SW480 (cell line): Measurements from ENCODE around the gene SLC8A2.

Source experiments
- DNase-seq: peaks from one replicate; pipeline ENCODE4 v3.0.0-alpha.2; 2016; ENCODE audit warnings: low spot score

Gene SLC8A2

DNA sequence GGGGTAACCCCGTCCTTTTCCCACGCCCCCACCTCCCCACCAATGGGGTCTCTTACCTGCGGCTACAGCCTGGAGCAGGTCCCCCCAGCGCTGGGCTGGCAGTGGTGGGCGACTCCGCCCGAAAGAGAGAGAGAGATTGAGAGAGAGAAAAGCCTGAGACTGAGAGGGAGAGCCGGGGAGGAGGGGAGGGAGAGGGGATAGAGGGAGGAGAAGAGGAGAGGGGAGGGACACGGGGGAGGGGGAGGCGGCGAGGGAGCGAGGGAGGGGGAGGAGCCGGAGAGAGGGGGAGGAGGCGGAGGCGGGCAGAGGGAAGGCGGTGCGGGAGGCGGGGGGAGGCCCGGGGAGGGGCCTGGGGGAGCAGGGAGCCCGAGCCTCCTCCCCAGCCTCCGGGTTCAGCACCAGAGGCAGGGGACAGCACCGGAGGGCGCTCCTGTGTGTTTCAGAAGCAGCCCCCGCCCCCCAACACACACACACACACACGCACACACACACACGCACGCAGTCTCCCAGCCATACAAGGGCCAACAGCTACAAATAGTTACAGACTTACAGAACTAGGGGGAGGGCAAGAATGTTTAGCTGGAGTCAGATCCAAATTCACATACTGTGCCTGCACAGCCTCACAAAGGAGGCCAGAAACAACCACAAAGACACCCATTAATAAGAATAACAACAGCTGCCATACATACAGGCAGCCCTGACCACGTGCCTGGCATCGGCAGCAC is at the start of gene SLC8A2:
Gene SLC8A2, minus strand, starts transcription at position 161 of the 725 bp plus-strand sequence. CDS start 5,490 bp downstream, outside the sequence.
- peak; percentile 62 for DNase-seq

GRCh38 chr19:47520839-47521238 is 49.1 kb upstream of the SLC8A2 start:
- DNase-seq, result no peak

DNA sequence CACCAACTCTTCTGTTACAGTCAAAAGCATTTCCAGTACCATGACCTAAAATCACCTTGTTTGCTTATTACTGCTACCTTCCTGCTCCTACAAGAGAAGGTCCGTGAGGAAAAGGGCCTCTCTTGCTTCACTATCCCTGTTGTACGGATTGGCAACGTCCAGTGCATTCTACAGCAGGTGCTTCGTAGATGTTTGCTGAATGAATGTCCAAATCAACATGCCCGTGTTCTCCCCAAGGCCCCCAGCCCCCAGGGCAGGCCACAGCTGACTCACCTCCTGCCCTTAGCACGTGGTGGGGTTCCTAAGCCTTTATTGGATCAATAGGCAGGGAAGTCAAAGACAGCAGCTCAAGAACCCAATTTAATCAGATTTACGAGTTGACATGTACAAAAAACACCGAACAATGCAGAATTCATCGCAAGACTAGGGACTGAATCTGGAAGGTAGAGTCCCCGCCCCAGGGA is 48.7 kb upstream of the SLC8A2 start:
- DNase-seq, result no peak

- no peak for DNase-seq
Observed at GRCh38 chr19:47518854-47519253, 47.2 kb upstream of the SLC8A2 start.

- no peak for DNase-seq
Observed at GRCh38 chr19:47518139-47518538, 46.4 kb upstream of the SLC8A2 start.

DNA sequence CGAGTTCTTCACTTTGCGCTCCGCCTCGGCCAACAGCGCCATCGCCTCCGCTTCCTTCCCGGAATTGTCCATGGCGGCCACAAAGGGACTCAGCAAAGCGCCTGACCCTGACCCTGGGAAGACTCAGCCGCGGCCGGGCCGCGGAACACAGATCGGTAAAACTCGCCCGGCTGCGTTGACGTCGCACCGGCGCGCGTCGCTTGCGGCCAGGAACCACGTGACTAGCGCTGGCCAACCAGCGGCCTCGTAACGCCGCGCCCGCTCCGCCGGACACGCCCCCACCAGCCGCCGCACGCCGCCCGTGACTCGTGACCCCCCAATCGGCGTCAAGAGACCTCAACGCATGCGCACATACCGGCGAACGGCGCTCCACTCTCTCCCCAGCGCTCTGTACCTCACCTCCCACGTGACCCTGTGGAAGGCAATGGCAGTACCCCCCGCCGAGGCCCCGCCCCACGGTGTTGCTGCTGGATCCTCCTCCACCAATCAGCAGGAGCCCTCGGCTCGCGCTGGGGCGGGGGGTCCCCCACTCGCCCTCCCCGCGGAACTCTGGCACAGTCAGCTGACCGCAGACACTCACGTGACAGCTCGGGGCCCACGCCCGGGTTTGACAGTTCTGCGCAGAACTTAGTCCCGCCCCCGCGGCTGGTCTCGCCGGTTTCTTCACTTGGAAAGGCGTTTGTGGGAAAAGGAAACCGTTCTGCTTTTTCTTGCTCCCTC is 43.3 kb upstream of the SLC8A2 start, which contains the start of gene NAPA:
Gene NAPA, minus strand, starts transcription at position 195 of the 720 bp plus-strand sequence. Its CDS starts 123 bp downstream, at position 72.
- DNase-seq, result peak; percentile 100

DNA sequence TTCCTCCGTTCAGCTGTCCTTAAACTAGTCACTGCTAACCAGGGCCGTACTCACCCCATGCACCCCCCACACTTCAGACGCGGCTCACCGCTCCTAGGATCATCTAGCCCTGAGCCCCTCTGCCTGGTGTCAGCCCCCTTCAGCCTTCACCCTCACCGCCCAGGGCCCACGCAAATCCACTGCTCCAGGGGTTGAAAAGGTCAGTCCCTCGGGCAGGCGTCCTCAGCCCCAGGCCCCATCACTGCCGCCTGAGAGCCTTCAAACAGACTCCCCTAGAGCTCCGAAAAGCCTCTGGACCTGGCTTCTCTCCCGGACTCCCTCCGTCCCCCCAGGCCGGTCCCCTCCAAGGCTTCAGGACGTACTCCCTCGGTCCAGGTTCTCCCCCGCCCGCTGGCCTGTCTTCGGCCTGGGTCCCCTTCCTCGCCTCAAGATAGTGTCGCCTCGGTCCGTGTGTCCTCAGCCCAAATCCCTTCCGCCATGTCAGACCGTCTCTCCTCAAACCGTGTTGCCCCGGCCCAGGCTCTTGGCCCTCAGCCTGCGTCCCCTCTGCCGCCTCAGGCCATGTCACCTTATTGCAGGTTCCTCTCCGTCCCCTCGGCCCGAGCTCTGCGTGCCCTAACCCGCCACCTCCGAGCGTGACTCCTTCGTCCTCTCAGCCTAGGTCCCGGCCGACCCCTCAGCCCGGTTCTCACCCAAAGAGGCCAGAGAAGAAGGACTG is 42.6 kb upstream of the SLC8A2 start:
- no peak for DNase-seq

DNA sequence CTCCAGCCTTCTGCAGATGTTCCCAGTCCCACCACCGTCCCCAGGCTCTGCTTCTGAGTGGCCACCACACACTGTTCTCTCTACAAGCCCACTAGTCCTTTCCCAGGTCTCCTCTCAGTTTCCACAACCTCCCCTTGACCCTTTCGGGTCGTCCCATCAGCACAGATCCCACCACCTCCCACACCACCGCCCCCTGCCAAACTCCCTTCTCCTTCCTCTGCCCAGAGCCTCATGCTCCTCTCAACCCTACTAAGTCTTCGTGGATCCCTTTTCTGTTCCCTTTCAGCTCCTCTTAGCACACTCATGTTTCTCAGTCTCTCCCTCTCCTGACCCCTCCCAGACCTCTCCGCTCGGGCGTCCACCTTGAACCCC is 41.2 kb upstream of the SLC8A2 start:
- DNase-seq, result no peak

DNA sequence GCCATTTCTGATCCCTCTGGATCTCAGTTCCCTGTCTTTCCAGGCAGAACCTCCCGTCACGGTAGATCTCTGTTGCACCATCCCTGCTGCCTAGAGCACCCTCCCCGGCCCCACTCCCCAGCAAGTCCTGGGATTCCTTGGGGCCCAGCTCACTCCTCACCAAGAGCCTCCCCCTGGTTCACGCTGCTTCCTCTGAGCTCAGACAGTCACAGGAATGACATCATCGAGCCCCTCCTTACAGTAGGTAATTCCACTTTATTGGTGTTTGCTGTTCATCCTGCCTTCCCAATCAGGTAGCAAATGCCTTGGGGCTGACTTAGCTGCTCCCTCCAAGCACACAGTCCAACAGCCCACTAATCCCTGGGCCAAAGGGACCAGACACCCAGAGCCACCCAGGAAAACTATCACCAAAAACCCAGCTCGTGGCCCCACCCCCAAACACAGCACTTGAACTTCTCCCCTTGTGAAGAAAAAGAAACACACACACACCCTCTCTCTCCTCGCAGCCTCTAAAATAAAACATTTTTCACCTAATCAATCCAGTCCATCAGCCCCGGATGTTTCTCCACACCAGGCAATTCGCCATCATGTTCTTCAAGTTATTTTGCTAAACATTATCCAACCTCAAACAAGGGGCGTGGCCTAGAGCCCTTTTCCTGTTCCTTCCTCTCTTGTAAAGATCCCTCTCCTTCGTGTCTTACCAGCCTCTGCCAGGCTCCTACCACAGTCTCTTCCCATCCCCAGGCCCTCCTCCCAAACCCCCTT is 40.7 kb upstream of the SLC8A2 start:
- DNase-seq, result no peak

- DNase-seq, result no peak
Observed at GRCh38 chr19:47511681-47512080, 40.0 kb upstream of the SLC8A2 start.

GRCh38 chr19:47511128-47511517 is 39.4 kb upstream of the SLC8A2 start:
- no peak for DNase-seq

DNA sequence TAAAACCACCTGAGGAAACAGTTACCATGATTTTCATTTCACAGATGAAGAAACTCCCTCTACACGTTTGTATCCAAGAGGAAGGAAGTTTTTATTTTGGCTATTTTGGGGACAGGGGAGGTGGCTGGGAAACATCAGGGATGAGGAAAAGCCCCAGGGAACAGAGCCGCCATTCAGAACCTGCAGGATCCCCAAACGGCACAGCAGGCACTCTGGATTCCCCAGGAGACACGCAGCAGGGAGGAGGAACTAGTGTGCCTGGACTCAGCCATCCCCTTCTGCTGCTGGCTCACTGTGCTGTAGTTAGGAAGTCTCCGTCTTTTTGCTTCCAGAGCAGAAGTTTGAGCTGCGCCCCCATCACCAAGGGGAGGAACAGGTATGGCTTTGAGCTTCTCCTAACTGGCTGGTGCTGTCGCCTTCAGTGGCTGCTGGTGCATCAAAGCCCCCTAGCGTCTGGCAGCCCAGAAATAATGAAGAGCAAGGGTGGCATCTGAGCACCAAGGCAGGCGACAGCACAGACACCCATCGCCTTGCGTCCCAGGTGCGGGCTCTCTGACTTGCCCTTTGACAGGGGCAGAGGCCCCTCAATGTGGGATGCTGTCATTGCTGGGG is 38.9 kb upstream of the SLC8A2 start:
- no peak for DNase-seq

DNA sequence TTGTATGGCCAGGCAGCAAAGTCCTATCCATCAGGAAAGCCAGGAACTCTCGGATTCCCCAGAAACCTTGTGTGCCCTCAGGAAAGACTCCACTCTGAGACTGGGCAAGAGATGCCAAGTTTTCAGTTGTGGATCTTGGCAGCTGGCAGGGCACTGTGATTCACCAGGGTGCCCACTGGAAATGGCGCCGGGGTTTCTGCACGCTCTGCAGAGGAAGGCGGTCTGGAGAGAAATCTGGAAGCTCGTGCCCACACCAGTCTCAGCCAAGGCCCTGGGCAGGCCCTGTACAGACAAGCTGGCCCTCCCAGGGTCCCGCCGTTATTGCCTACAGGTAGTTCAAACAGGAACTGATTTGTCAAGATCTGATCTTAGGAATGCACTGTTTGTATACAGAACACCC is 38.3 kb upstream of the SLC8A2 start:
- no peak for DNase-seq

DNA sequence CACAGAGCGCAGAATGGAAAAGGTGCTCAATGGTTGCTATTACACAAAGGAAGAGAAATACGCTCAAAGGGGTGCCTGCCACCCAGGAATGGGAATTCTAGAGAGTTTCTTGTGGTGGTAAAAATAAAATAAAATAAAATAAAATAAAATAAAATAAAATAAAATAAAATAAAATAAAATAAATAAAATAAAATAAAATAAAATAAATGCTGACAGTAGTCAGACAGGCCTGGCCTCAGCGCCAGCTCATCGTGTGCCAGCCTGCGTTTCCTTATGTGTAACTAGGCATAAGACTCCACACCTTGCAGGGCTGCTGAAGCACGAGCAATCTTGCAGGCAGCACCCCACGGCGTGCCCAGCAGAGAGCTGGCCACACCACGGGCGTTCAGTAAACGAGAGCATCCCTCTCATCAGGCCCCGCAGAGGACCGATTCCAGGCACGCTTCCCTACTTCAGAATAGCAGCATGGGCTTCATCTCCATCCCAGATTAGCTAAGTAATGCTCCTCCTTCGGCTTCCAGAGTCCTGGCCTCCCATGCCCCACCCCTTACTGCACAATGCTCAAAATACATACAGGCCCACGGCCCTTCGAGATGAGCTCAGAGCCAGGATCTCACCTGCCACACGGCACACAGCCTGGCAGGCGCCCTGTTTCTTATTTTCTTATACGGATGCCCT is 37.6 kb upstream of the SLC8A2 start:
- DNase-seq, result no peak

DNA sequence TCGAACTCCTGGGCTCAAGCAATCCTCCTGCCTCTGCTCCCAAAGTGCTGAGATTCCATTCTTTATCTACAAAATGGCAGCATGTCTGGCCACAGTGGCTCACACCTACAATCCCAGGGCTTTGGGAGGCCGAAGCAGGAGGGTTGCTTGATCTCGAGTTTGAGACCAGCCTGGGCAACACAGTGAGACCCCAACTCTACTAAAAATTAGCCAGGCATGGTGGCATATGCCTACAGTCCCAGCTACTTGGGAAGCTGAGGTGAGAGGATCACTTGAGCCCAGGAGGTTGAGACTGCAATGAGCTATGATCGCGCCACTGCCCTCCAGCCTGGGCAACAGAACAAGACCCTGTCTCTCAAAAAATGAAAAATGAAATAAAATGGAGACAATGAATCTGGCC is 37.0 kb upstream of the SLC8A2 start:
- no peak for DNase-seq

- DNase-seq, result no peak
Observed at GRCh38 chr19:47507924-47508553, 36.3 kb upstream of the SLC8A2 start.

DNA sequence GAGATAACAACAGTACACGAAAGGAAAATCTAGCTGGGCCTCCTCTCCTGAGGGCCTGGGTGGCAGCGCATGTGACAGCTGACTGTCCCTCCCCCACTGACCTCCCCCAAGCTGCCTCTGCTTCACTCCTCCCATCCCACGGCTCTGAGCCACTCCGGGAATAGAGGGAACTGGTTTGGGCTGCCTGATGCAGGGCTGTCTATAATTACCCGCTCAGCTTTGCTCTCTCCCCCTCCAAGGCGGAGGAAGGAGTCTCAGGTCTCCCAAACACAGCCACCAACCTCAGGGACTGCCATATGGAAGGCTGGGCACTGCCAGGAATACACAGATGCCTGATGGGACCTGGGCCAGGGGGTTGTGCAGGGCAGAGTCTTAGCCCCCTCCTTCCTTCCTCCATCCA is 35.3 kb upstream of the SLC8A2 start:
- no peak for DNase-seq

DNA sequence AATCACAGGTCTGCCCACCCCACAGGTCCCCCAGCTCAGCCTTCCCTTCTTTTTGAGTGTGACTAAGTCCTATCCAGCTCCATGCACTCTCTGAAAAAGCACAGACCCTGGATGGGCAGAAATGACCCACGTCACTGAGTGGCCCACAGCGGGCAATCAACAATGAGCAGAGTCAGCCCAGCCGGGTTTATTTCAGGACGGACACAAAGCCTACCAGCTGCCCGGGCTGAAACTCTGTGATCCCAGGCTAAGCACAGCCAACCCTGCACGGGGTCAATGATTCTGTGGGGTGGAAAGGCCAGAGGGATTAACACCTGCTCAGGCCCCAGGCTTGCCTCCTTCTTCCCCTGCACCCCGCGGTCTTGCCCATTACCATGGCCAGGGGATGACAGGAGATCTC is 34.8 kb upstream of the SLC8A2 start:
- DNase-seq, result no peak

- DNase-seq, result no peak
Observed at GRCh38 chr19:47505506-47505905, 33.8 kb upstream of the SLC8A2 start.

GRCh38 chr19:47503826-47504150 is 32.1 kb upstream of the SLC8A2 start:
- no peak for DNase-seq
